ENCODE measurements around the gene LDLRAD3. TPM values are rescaled to one million over a fixed set of nuclear protein-coding genes. Genes with fewer than 3 reads are reported as not detected.

LDLRAD3 gene
- total RNA-seq, 1 donor from 2014 or later: 47.5 TPM

- ATAC-seq: no peak
- DNase-seq (ENCODE audit: low spot score): no peak
- intact Hi-C loops (cut with DNase I): no loop called here
Measured at GRCh38 chr11:36078686-36079055, 134.8 kb downstream of the LDLRAD3 start.

- intact Hi-C loops (cut with DNase I): no loop called here
- ATAC-seq: no peak
- DNase-seq (ENCODE audit: low spot score): no peak
Measured at GRCh38 chr11:36079878-36080675, 136.2 kb downstream of the LDLRAD3 start.

GRCh38 chr11:36081274-36081945 is 137.5 kb downstream of the LDLRAD3 start:
- no peak for ATAC-seq
- no peak for DNase-seq (ENCODE audit: low spot score)
- intact Hi-C loops (cut with DNase I): no loop called here

GRCh38 chr11:36086366-36086765 is 142.5 kb downstream of the LDLRAD3 start:
- no peak for DNase-seq (ENCODE audit: low spot score)
- intact Hi-C loops (cut with DNase I): no loop called here
- no peak for ATAC-seq

GRCh38 chr11:36088266-36088972 is 144.6 kb downstream of the LDLRAD3 start:
- DNase-seq (ENCODE audit: low spot score) (no peak), ATAC-seq (peak; percentile 74)
- intact Hi-C loops (cut with DNase I): no loop called here

- intact Hi-C loops (cut with DNase I): no loop called here
- ATAC-seq: no peak
- no peak for DNase-seq (ENCODE audit: low spot score)
Measured at GRCh38 chr11:36089920-36090319, 146.1 kb downstream of the LDLRAD3 start.

GRCh38 chr11:36090356-36091109 is 146.7 kb downstream of the LDLRAD3 start:
- DNase-seq (ENCODE audit: low spot score) (no peak), ATAC-seq (no peak)
- intact Hi-C loops (cut with DNase I): no loop called here

- ATAC-seq (peak; percentile 43), DNase-seq (ENCODE audit: low spot score) (no peak)
- intact Hi-C loops (cut with DNase I): no loop called here
Measured at GRCh38 chr11:36091256-36091811, 147.5 kb downstream of the LDLRAD3 start.

- DNase-seq (ENCODE audit: low spot score) (no peak), ATAC-seq (no peak)
- intact Hi-C loops (cut with DNase I): no loop called here
Measured at GRCh38 chr11:36092314-36093030, 148.6 kb downstream of the LDLRAD3 start.

GRCh38 chr11:36093548-36093947 is 149.7 kb downstream of the LDLRAD3 start:
- intact Hi-C loops (cut with DNase I): no loop called here
- no peak for ATAC-seq
- DNase-seq (ENCODE audit: low spot score): no peak

GRCh38 chr11:36094164-36094563 is 150.3 kb downstream of the LDLRAD3 start:
- DNase-seq (ENCODE audit: low spot score) (no peak), ATAC-seq (no peak)
- intact Hi-C loops (cut with DNase I): no loop called here

- DNase-seq (ENCODE audit: low spot score) (no peak), ATAC-seq (no peak)
- intact Hi-C loops (cut with DNase I): no loop called here
Measured at GRCh38 chr11:36095716-36096115, 151.9 kb downstream of the LDLRAD3 start.

- intact Hi-C loops (cut with DNase I): no loop called here
- ATAC-seq (no peak), DNase-seq (ENCODE audit: low spot score) (no peak)
Measured at GRCh38 chr11:36097219-36097650, 153.4 kb downstream of the LDLRAD3 start.

GRCh38 chr11:36098087-36098486 is 154.2 kb downstream of the LDLRAD3 start:
- ATAC-seq: peak; percentile 52
- DNase-seq (ENCODE audit: low spot score): no peak
- intact Hi-C loops (cut with DNase I): no loop called here

- ATAC-seq: no peak
- intact Hi-C loops (cut with DNase I): no loop called here
- no peak for DNase-seq (ENCODE audit: low spot score)
Measured at GRCh38 chr11:36098853-36099375, 155.1 kb downstream of the LDLRAD3 start.

- DNase-seq (ENCODE audit: low spot score) (no peak), ATAC-seq (no peak)
- intact Hi-C loops (cut with DNase I): no loop called here
Measured at GRCh38 chr11:36101466-36101865, 157.6 kb downstream of the LDLRAD3 start.

- intact Hi-C loops (cut with DNase I): no loop called here
- DNase-seq (ENCODE audit: low spot score) (no peak), ATAC-seq (no peak)
Measured at GRCh38 chr11:36102868-36103267, 159.0 kb downstream of the LDLRAD3 start.

- DNase-seq (ENCODE audit: low spot score): no peak
- ATAC-seq: no peak
- intact Hi-C loops (cut with DNase I): no loop called here
Measured at GRCh38 chr11:36103933-36104530, 160.2 kb downstream of the LDLRAD3 start.
